ENCODE data around the gene WNT7B.

The WNT7B gene

GRCh38 chr22:45962434-45962718, 14.6 kb downstream of the WNT7B start:
- Histone ChIP-seq H3K36me3 (ENCODE audit: control insufficient read depth, insufficient read depth, low read length) (no peaks in the 10 kb centered on the region), H3K9me3 (ENCODE audit: control insufficient read depth, low read length) (no peaks in the 10 kb centered on the region), H3K27ac (ENCODE audit: low read depth, low read length, severe bottlenecking) (no peak overlapping the region), H3K4me3 (ENCODE audit: extremely low read depth, insufficient read depth, low read length, poor library complexity, severe bottlenecking) (no peak overlapping the region), H3K4me1 (ENCODE audit: control insufficient read depth, insufficient read depth, low read length, poor library complexity, severe bottlenecking) (peaks cover 14% of the 10 kb centered on the region)
- WGBS, 2 experiments (ENCODE audit: insufficient coverage in 2 of 2): 83 to 100% methylated on average over 1 of the region's 1 CpG

- 89 to 94% methylated on average over 6 to 10 of the region's 17 CpGs for WGBS, 2 experiments (ENCODE audit: insufficient coverage in 2 of 2)
- peaks cover 14% of the 10 kb centered on the region for H3K4me1 ChIP-seq (ENCODE audit: control insufficient read depth, insufficient read depth, low read length, poor library complexity, severe bottlenecking)
- H3K4me3 ChIP-seq (ENCODE audit: extremely low read depth, insufficient read depth, low read length, poor library complexity, severe bottlenecking): no peak overlapping the region
- H3K36me3 ChIP-seq (ENCODE audit: control insufficient read depth, insufficient read depth, low read length): no peaks in the 10 kb centered on the region
- H3K27ac ChIP-seq (ENCODE audit: low read depth, low read length, severe bottlenecking): no peak overlapping the region
- H3K9me3 ChIP-seq (ENCODE audit: control insufficient read depth, low read length): no peaks in the 10 kb centered on the region
Measured at GRCh38 chr22:45961679-45962433, 15.1 kb downstream of the WNT7B start.

GRCh38 chr22:45960477-45961386, 16.2 kb downstream of the WNT7B start:
- H3K4me3 ChIP-seq (ENCODE audit: extremely low read depth, insufficient read depth, low read length, poor library complexity, severe bottlenecking): no peak overlapping the region
- 73 to 76% methylated on average over 19 to 22 of the region's 23 CpGs for WGBS, 2 experiments (ENCODE audit: insufficient coverage in 2 of 2)
- H3K9me3 ChIP-seq (ENCODE audit: control insufficient read depth, low read length): no peaks in the 10 kb centered on the region
- H3K36me3 ChIP-seq (ENCODE audit: control insufficient read depth, insufficient read depth, low read length): no peaks in the 10 kb centered on the region
- peaks cover 14% of the 10 kb centered on the region for H3K4me1 ChIP-seq (ENCODE audit: control insufficient read depth, insufficient read depth, low read length, poor library complexity, severe bottlenecking)
- H3K27ac ChIP-seq (ENCODE audit: low read depth, low read length, severe bottlenecking): no peak overlapping the region

- H3K4me1 ChIP-seq (ENCODE audit: control insufficient read depth, insufficient read depth, low read length, poor library complexity, severe bottlenecking): peaks cover 14% of the 10 kb centered on the region
- no peak overlapping the region for H3K27ac ChIP-seq (ENCODE audit: low read depth, low read length, severe bottlenecking)
- 79 to 82% methylated on average over 15 to 16 of the region's 18 CpGs for WGBS, 2 experiments (ENCODE audit: insufficient coverage in 2 of 2)
- H3K9me3 ChIP-seq (ENCODE audit: control insufficient read depth, low read length): no peaks in the 10 kb centered on the region
- no peaks in the 10 kb centered on the region for H3K36me3 ChIP-seq (ENCODE audit: control insufficient read depth, insufficient read depth, low read length)
- no peak overlapping the region for H3K4me3 ChIP-seq (ENCODE audit: extremely low read depth, insufficient read depth, low read length, poor library complexity, severe bottlenecking)
Measured at GRCh38 chr22:45959719-45960476, 17.1 kb downstream of the WNT7B start.

- Histone ChIP-seq H3K4me3 (ENCODE audit: extremely low read depth, insufficient read depth, low read length, poor library complexity, severe bottlenecking) (no peak overlapping the region), H3K9me3 (ENCODE audit: control insufficient read depth, low read length) (no peaks in the 10 kb centered on the region), H3K4me1 (ENCODE audit: control insufficient read depth, insufficient read depth, low read length, poor library complexity, severe bottlenecking) (peaks cover 14% of the 10 kb centered on the region), H3K36me3 (ENCODE audit: control insufficient read depth, insufficient read depth, low read length) (no peaks in the 10 kb centered on the region), H3K27ac (ENCODE audit: low read depth, low read length, severe bottlenecking) (no peak overlapping the region)
- 75 to 98% methylated on average over 5 to 11 of the region's 16 CpGs for WGBS, 2 experiments (ENCODE audit: insufficient coverage in 2 of 2)
Measured at GRCh38 chr22:45958971-45959370, 18.0 kb downstream of the WNT7B start.

GRCh38 chr22:45957826-45958225, 19.1 kb downstream of the WNT7B start:
- 88 to 98% methylated on average over 6 of the region's 10 CpGs for WGBS, 2 experiments (ENCODE audit: insufficient coverage in 2 of 2)
- Histone ChIP-seq H3K4me3 (ENCODE audit: extremely low read depth, insufficient read depth, low read length, poor library complexity, severe bottlenecking) (no peak overlapping the region), H3K9me3 (ENCODE audit: control insufficient read depth, low read length) (no peaks in the 10 kb centered on the region), H3K4me1 (ENCODE audit: control insufficient read depth, insufficient read depth, low read length, poor library complexity, severe bottlenecking) (peaks cover 14% of the 10 kb centered on the region), H3K36me3 (ENCODE audit: control insufficient read depth, insufficient read depth, low read length) (no peaks in the 10 kb centered on the region), H3K27ac (ENCODE audit: low read depth, low read length, severe bottlenecking) (no peak overlapping the region)

GRCh38 chr22:45953178-45953577, 23.8 kb downstream of the WNT7B start:
- H3K27ac ChIP-seq (ENCODE audit: low read depth, low read length, severe bottlenecking): no peak overlapping the region
- no peaks in the 10 kb centered on the region for H3K9me3 ChIP-seq (ENCODE audit: control insufficient read depth, low read length)
- no peaks in the 10 kb centered on the region for H3K4me1 ChIP-seq (ENCODE audit: control insufficient read depth, insufficient read depth, low read length, poor library complexity, severe bottlenecking)
- 92 to 97% methylated on average over 4 to 11 of the region's 18 CpGs for WGBS, 2 experiments (ENCODE audit: insufficient coverage in 2 of 2)
- H3K36me3 ChIP-seq (ENCODE audit: control insufficient read depth, insufficient read depth, low read length): no peaks in the 10 kb centered on the region
- no peak overlapping the region for H3K4me3 ChIP-seq (ENCODE audit: extremely low read depth, insufficient read depth, low read length, poor library complexity, severe bottlenecking)

- Histone ChIP-seq H3K4me1 (ENCODE audit: control insufficient read depth, insufficient read depth, low read length, poor library complexity, severe bottlenecking) (no peaks in the 10 kb centered on the region), H3K27ac (ENCODE audit: low read depth, low read length, severe bottlenecking) (no peak overlapping the region)
- WGBS, 2 experiments (ENCODE audit: insufficient coverage in 2 of 2): 82 to 93% methylated on average over 9 to 11 of the region's 12 CpGs
Measured at GRCh38 chr22:45952553-45952952, 24.4 kb downstream of the WNT7B start.

GRCh38 chr22:45952151-45952550, 24.8 kb downstream of the WNT7B start:
- no peak overlapping the region for H3K4me3 ChIP-seq (ENCODE audit: extremely low read depth, insufficient read depth, low read length, poor library complexity, severe bottlenecking)
- H3K36me3 ChIP-seq (ENCODE audit: control insufficient read depth, insufficient read depth, low read length): no peaks in the 10 kb centered on the region
- H3K27ac ChIP-seq (ENCODE audit: low read depth, low read length, severe bottlenecking): no peak overlapping the region
- no peaks in the 10 kb centered on the region for H3K9me3 ChIP-seq (ENCODE audit: control insufficient read depth, low read length)
- 80 to 86% methylated on average over 11 to 15 of the region's 15 CpGs for WGBS, 2 experiments (ENCODE audit: insufficient coverage in 2 of 2)
- no peaks in the 10 kb centered on the region for H3K4me1 ChIP-seq (ENCODE audit: control insufficient read depth, insufficient read depth, low read length, poor library complexity, severe bottlenecking)

More at GRCh38 chr22:45952553-45952952, 24.4 kb downstream of the WNT7B start:
- no peak overlapping the region for H3K4me3 ChIP-seq (ENCODE audit: extremely low read depth, insufficient read depth, low read length, poor library complexity, severe bottlenecking)
- H3K9me3 ChIP-seq (ENCODE audit: control insufficient read depth, low read length): no peaks in the 10 kb centered on the region
- H3K36me3 ChIP-seq (ENCODE audit: control insufficient read depth, insufficient read depth, low read length): no peaks in the 10 kb centered on the region

GRCh38 chr22:45949891-45950290, 27.1 kb downstream of the WNT7B start:
- Histone ChIP-seq H3K27ac (ENCODE audit: low read depth, low read length, severe bottlenecking) (no peak overlapping the region), H3K4me1 (ENCODE audit: control insufficient read depth, insufficient read depth, low read length, poor library complexity, severe bottlenecking) (no peaks in the 10 kb centered on the region), H3K36me3 (ENCODE audit: control insufficient read depth, insufficient read depth, low read length) (no peaks in the 10 kb centered on the region), H3K9me3 (ENCODE audit: control insufficient read depth, low read length) (no peaks in the 10 kb centered on the region), H3K4me3 (ENCODE audit: extremely low read depth, insufficient read depth, low read length, poor library complexity, severe bottlenecking) (no peak overlapping the region)
- WGBS, 2 experiments (ENCODE audit: insufficient coverage in 2 of 2): 96 to 99% methylated on average over 13 to 18 of the region's 23 CpGs
